CD4-positive, alpha-beta T cell (primary cell): ENCODE data around the gene MAT1A. TPM values are rescaled to one million over a fixed set of nuclear protein-coding genes. Genes with fewer than 3 reads are reported as not detected.

Source experiments
- ATAC-seq: fragments of 200-7000 bp; cut with Tn5 transposase; one replicate; pipeline ENCODE4 v1.10.0; 2022; ENCODE audit warnings: mild to moderate bottlenecking; ENCODE audit not compliant: poor library complexity
- CTCF ChIA-PET: fragments of 350-600 bp; sonication (Branson Sonifier 250); formaldehyde crosslinking; loops from one replicate; lab custom pipeline; 2021; ENCODE audit warnings: antibody characterized with exemption, inconsistent platforms; lab: Charles Lee
- POLR2A ChIA-PET: fragments of 350-600 bp; sonication (Branson Sonifier 250); formaldehyde crosslinking; loops from one replicate; lab custom pipeline; 2021; ENCODE audit warnings: antibody characterized with exemption, inconsistent platforms; lab: Charles Lee
- DNase-seq, 14 experiments: peaks; one replicate each; pipeline ENCODE4 v3.0.0-alpha.2; 2013 to 2020; ENCODE audit warnings: mixed read lengths in 2 of 14
- H3K27ac ChIP-seq, 2 donors: one replicate each; pipeline versions ENCODE4 v1.5.1 to v1.7.0; 2013; ENCODE audit warnings: low read length in 2 of 2, low read depth in 1 of 2, mild to moderate bottlenecking in 1 of 2
- H3K27me3 ChIP-seq, 2 experiments: 1 replicate in 1 of 2; 2 replicates in 1 of 2; pipeline versions ENCODE4 v1.6.1 to v1.7.0; 2013; ENCODE audit warnings: low read length in 2 of 2, control low read depth in 1 of 2, mild to moderate bottlenecking in 1 of 2, moderate library complexity in 1 of 2; ENCODE audit not compliant: insufficient read depth in 2 of 2, control insufficient read depth in 1 of 2
- H3K36me3 ChIP-seq: one replicate; pipeline ENCODE4 v1.6.1; 2013; ENCODE audit warnings: low read length, control low read depth; ENCODE audit not compliant: insufficient read depth
- H3K4me1 ChIP-seq: one replicate; pipeline ENCODE4 v1.6.1; 2013; ENCODE audit warnings: low read length, control low read depth; ENCODE audit not compliant: insufficient read depth
- H3K4me3 ChIP-seq: one replicate; pipeline ENCODE4 v1.5.1; 2013; ENCODE audit warnings: mild to moderate bottlenecking, low read length, moderate library complexity
- H3K9me3 ChIP-seq, 2 experiments: 1 replicate in 1 of 2; 2 replicates in 1 of 2; pipeline versions ENCODE4 v1.6.1 to v1.7.0; 2013; ENCODE audit warnings: low read length in 2 of 2, mild to moderate bottlenecking in 2 of 2, control low read depth in 1 of 2, moderate library complexity in 1 of 2; ENCODE audit not compliant: control insufficient read depth in 1 of 2, insufficient read depth in 1 of 2
- H3K27ac Mint-ChIP-seq: one replicate; pipeline ENCODE4 v1.8.0; 2020; ENCODE audit warnings: mixed read lengths
- H3K27me3 Mint-ChIP-seq: one replicate; pipeline ENCODE4 v1.8.0; 2021; ENCODE audit warnings: mixed read lengths
- H3K36me3 Mint-ChIP-seq: one replicate; pipeline ENCODE4 v1.8.0; 2021; ENCODE audit warnings: low read depth, mixed read lengths
- H3K4me1 Mint-ChIP-seq: one replicate; pipeline ENCODE4 v1.8.0; 2021; ENCODE audit warnings: low read depth, mixed read lengths
- H3K4me3 Mint-ChIP-seq: one replicate; pipeline ENCODE4 v1.8.0; 2020; ENCODE audit warnings: mild to moderate bottlenecking, mixed read lengths
- H3K9me3 Mint-ChIP-seq: one replicate; pipeline ENCODE4 v1.8.0; 2020; ENCODE audit warnings: mixed read lengths
- CTCF ChIP-seq: fragments of 200-600 bp; IDR thresholded peaks from one replicate; pipeline ENCODE4 v1.8.0; 2022; ENCODE audit warnings: antibody characterized with exemption, mild to moderate bottlenecking
- intact Hi-C, 2 experiments: fragments of 100-400 bp; cut with DNase I in 1 of 2; cut with micrococcal nuclease in 1 of 2; formaldehyde crosslinking; loops; one replicate each; pipeline versions ENCODE4 v1.15.1 to v1.9.0; 2023 to 2025; cut with DNase I, micrococcal nuclease
- total RNA-seq, 174 experiments: library from RNA in 2 of 174; stranded (reverse) in 2 of 174; gene quantifications; one replicate each; pipeline ENCODE4 v1.2.3 and lab custom pipeline; 2021 to 2026

Gene MAT1A
- total RNA-seq, 2 experiments from 2014 or later: not detected

- no peaks in the 10 kb centered on the region for H3K36me3 Mint-ChIP-seq
- no peak for DNase-seq
- ChIA-PET POLR2A (no interaction called here), CTCF (no interaction called here)
- no peak overlapping the region for H3K4me3 ChIP-seq
- H3K36me3 ChIP-seq: no peaks in the 10 kb centered on the region
- H3K9me3 ChIP-seq: no peaks in the 10 kb centered on the region
- no peaks in the 10 kb centered on the region for H3K27me3 Mint-ChIP-seq
- no peak overlapping the region for H3K4me3 Mint-ChIP-seq
- ATAC-seq: no peak
- H3K4me1 Mint-ChIP-seq: no peaks in the 10 kb centered on the region
- H3K9me3 Mint-ChIP-seq: no peaks in the 10 kb centered on the region
- intact Hi-C loops: no loop called here
- H3K27ac Mint-ChIP-seq: no peak overlapping the region
- H3K27ac ChIP-seq: no peak overlapping the region
- peaks cover 0 to 3% of the 10 kb centered on the region in 2 experiments for H3K27me3 ChIP-seq
- no peak for TF ChIP-seq CTCF
- no peaks in the 10 kb centered on the region for H3K4me1 ChIP-seq
Observed at GRCh38 chr10:80277016-80277415, 12.4 kb downstream of the MAT1A start.

GRCh38 chr10:80276335-80276734 lies 13.1 kb downstream of the MAT1A start:
- ChIA-PET POLR2A (no interaction called here), CTCF (no interaction called here)
- H3K4me1 ChIP-seq: no peaks in the 10 kb centered on the region
- H3K27ac Mint-ChIP-seq: no peak overlapping the region
- H3K27me3 Mint-ChIP-seq: no peaks in the 10 kb centered on the region
- TF ChIP-seq CTCF: no peak
- H3K4me1 Mint-ChIP-seq: no peaks in the 10 kb centered on the region
- no peaks in the 10 kb centered on the region for H3K9me3 Mint-ChIP-seq
- no peak for ATAC-seq
- no peaks in the 10 kb centered on the region for H3K36me3 ChIP-seq
- H3K4me3 ChIP-seq: no peak overlapping the region
- no peaks in the 10 kb centered on the region for H3K36me3 Mint-ChIP-seq
- H3K9me3 ChIP-seq: no peaks in the 10 kb centered on the region
- intact Hi-C loops: no loop called here
- no peak overlapping the region for H3K27ac ChIP-seq
- no peak overlapping the region for H3K4me3 Mint-ChIP-seq
- no peak for DNase-seq
- peaks cover 0 to 4% of the 10 kb centered on the region in 2 experiments for H3K27me3 ChIP-seq

- ATAC-seq (no peak), DNase-seq (no peak)
- Histone ChIP-seq H3K27ac (no peak overlapping the region), H3K4me1 (no peaks in the 10 kb centered on the region), H3K27me3 (peaks cover 3 to 4% of the 10 kb centered on the region in 2 experiments), H3K4me3 (no peak overlapping the region), H3K36me3 (no peaks in the 10 kb centered on the region), H3K9me3 (no peaks in the 10 kb centered on the region)
- no peak overlapping the region for H3K27ac Mint-ChIP-seq
- POLR2A ChIA-PET: no interaction called here
- intact Hi-C loops: no loop called here
- no peak for TF ChIP-seq CTCF
- H3K36me3 Mint-ChIP-seq: no peaks in the 10 kb centered on the region
- peaks cover under 1% of the 10 kb centered on the region for H3K9me3 Mint-ChIP-seq
- H3K4me1 Mint-ChIP-seq: no peaks in the 10 kb centered on the region
- H3K4me3 Mint-ChIP-seq: no peak overlapping the region
- CTCF ChIA-PET: no interaction called here
- no peaks in the 10 kb centered on the region for H3K27me3 Mint-ChIP-seq
Observed at GRCh38 chr10:80275756-80276155, 13.7 kb downstream of the MAT1A start.
